Esophagus squamous epithelium (tissue), 4 donors: Measurements from ENCODE around the gene TGFBRAP1.

Experiments used
- POLR2A ChIP-seq, 4 donors: fragments of 450-650 bp; IDR thresholded peaks; one replicate each; pipeline ENCODE4 v1.6.1; 2017; ENCODE audit warnings: antibody characterized with exemption in 4 of 4, mild to moderate bottlenecking in 4 of 4, moderate library complexity in 3 of 4
- TF ChIP-seq, protein P1 (sequence below), 6 experiments: fragments of 450-650 bp in 4 of 6; fragments of 200-600 bp in 2 of 6; sonication (generic) in 2 of 6; IDR thresholded peaks; one replicate each; pipeline ENCODE4 v1.5.1; 2016 to 2019; ENCODE audit warnings: antibody characterized with exemption in 6 of 6, mild to moderate bottlenecking in 4 of 6, moderate library complexity in 4 of 6

GRCh38 chr2:105279126-105279525 is 50.4 kb downstream of the TGFBRAP1 start:
- TF ChIP-seq, protein P1, sequence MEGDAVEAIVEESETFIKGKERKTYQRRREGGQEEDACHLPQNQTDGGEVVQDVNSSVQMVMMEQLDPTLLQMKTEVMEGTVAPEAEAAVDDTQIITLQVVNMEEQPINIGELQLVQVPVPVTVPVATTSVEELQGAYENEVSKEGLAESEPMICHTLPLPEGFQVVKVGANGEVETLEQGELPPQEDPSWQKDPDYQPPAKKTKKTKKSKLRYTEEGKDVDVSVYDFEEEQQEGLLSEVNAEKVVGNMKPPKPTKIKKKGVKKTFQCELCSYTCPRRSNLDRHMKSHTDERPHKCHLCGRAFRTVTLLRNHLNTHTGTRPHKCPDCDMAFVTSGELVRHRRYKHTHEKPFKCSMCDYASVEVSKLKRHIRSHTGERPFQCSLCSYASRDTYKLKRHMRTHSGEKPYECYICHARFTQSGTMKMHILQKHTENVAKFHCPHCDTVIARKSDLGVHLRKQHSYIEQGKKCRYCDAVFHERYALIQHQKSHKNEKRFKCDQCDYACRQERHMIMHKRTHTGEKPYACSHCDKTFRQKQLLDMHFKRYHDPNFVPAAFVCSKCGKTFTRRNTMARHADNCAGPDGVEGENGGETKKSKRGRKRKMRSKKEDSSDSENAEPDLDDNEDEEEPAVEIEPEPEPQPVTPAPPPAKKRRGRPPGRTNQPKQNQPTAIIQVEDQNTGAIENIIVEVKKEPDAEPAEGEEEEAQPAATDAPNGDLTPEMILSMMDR (IDR thresholded peaks at IDR 0.05), result no peak
- TF ChIP-seq POLR2A (IDR thresholded peaks at IDR 0.05), result no peak
